Umbilical cord (tissue), 2 donors: ENCODE data around the gene SGSM2. TPM values are rescaled to one million over a fixed set of nuclear protein-coding genes. Genes with fewer than 3 reads are reported as not detected.

Source experiments
- DNase-seq: peaks from one replicate; pipeline ENCODE4 v3.0.0-alpha.2; 2015; ENCODE audit warnings: low spot score
- total RNA-seq: library from RNA; depleted of rRNA; stranded (reverse); fragments of >200 nt; gene quantifications from one replicate; pipeline ENCODE4 v1.2.3, GENCODE V29; 2014; ENCODE audit warnings: low replicate concordance; ENCODE audit not compliant: insufficient read depth

The SGSM2 gene
- total RNA-seq, 1 donor from 2014 or later = 33.5 TPM

- DNase-seq = no peak
These were observed 82.9 kb downstream of the SGSM2 start for GRCh38 chr17:2420176-2420575.

DNA sequence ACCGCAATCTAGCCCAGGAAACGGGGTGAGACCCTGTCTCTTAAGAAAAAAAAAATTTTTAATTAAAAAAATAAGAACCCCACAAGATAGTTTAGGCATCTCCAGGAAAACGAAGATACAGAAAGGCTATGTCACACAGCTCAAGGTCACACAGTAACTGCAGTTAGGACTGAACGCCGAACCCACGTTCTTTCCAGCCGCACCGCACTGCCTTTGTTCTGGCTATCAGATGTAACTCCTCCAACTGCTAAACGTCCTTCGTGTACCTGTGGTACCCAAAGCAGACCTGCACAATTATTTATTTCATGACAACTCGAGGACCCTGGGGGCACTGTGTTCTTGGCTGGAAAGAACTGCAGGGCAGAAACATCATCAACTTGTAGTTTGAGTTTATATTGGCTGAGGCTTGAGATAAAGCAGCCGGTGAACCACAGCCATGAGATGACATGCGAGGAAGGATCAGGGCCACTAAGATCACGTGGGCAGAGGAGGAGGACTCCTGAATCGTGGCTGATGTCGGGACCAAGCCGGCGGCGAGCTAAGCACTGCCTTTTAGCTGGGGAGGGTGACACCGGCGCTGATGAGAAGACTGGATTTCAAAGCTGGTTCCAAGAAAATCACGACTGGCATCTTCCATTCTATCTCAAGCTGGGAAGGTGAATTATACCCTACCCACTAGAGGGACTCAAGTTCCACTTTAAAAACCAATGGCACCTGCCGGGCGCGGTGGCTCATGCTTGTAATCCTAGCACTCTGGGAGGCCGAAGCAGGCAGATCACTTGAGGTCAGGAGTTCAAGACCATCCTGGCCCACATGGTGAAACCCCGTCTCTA lies 84.2 kb downstream of the SGSM2 start:
- no peak for DNase-seq

DNA sequence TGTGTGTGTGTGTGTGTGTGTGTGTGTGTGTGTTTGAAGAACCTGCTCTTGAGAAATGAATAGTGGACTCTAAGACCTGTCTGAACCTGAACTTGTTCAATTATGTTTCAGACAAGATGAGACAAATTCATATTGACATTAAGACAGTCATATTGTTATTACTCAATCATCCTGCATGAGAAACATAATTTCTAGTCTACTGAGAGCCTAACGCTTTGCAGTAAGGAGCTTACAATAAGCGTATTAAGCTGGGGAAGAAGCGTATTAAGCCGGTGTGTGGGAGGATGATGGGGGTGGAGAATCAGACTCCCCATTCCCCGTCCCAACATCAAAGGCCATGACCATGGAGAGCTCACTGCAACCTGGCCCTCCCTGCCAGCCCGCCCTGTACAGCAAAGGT lies 86.0 kb downstream of the SGSM2 start:
- DNase-seq = no peak

DNA sequence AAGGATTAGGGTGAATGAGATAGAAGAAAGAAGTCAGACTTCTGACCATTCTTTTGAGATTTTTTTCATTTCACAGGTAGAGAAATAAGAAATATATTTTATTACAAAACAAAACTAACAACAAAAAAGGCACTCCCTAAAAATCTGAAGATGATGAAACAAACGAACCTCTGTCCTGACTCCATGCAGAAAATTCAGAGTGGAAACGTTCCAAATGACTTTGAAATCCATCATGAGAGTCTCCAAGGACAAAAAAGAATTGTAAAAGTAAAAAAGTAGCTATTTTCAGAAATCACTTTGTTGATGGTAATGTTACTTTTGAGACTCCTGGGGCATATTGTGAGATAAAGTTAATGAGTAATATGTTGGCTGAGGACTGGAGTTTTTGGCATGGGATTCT lies 89.9 kb downstream of the SGSM2 start:
- DNase-seq = no peak

GRCh38 chr17:2427910-2428309 lies 90.6 kb downstream of the SGSM2 start:
- DNase-seq = no peak

Other genes starting within 250 kb of the SGSM2 start
- 29.1 TPM for gene SMG6, start 33.7 kb upstream of the SGSM2 start, total RNA-seq
- gene SRR, start 33.6 kb upstream of the SGSM2 start, total RNA-seq = 8.2 TPM
- 33.0 TPM for gene TSR1, start 1.0 kb upstream of the SGSM2 start, total RNA-seq
- gene MNT, start 63.6 kb downstream of the SGSM2 start, total RNA-seq = 25.0 TPM
- gene METTL16, start 174.4 kb downstream of the SGSM2 start, total RNA-seq = 35.6 TPM